H1 (cell line): ENCODE results near the gene FNDC10. TPM values are rescaled to one million over a fixed set of nuclear protein-coding genes. Genes with fewer than 3 reads are reported as not detected.

Experiments
- CTCF ChIA-PET: fragments of 300-600 bp; sonication (Branson Sonifier 250); formaldehyde crosslinking; loops from one replicate; lab custom pipeline; 2021; ENCODE audit not compliant: partially characterized antibody; lab: Charles Lee
- POLR2A ChIA-PET: fragments of 300-600 bp; sonication (Branson Sonifier 250); formaldehyde crosslinking; loops from one replicate; lab custom pipeline; 2021; ENCODE audit warnings: inconsistent platforms; ENCODE audit not compliant: partially characterized antibody; lab: Charles Lee
- DNase-seq, 2 experiments: peaks; one replicate each; pipeline versions ENCODE4 v3.0.0 to v3.0.0-alpha.2; 2010 to 2022; ENCODE audit warnings: low spot score in 2 of 2, low read depth in 1 of 2, mixed read lengths in 1 of 2
- FAIRE-seq: peaks from 2 replicates; lab custom pipeline; 2011; peaks lifted over from hg19 to GRCh38; lab: Jason Lieb, UNC
- H2AFZ ChIP-seq: 2 replicates; pipeline ENCODE4 v1.8.1; 2012; ENCODE audit warnings: low read length, inconsistent platforms
- H2AK5ac ChIP-seq: 2 replicates; pipeline ENCODE4 v1.6.1; 2013; ENCODE audit warnings: low read depth, low read length
- H2BK120ac ChIP-seq: replicated peaks from 2 replicates; pipeline ENCODE3; 2013; ENCODE audit warnings: low read depth, low read length, inconsistent platforms
- H2BK12ac ChIP-seq: 2 replicates; pipeline ENCODE4 v1.6.1; 2013; ENCODE audit warnings: low read depth, low read length
- H2BK15ac ChIP-seq: 2 replicates; pipeline ENCODE4 v1.6.1; 2013; ENCODE audit warnings: low read length
- H2BK20ac ChIP-seq: 2 replicates; pipeline ENCODE4 v1.6.1; 2013; ENCODE audit warnings: low read length
- H2BK5ac ChIP-seq: 2 replicates; pipeline ENCODE4 v1.6.1; 2013; ENCODE audit warnings: low read depth, low read length
- H3K14ac ChIP-seq: 2 replicates; pipeline ENCODE4 v1.6.1; 2013; ENCODE audit warnings: inconsistent platforms; ENCODE audit not compliant: insufficient read length
- H3K18ac ChIP-seq: 2 replicates; pipeline ENCODE4 v1.6.1; 2013; ENCODE audit warnings: low read length; ENCODE audit errors: extremely low read depth
- H3K23ac ChIP-seq: 2 replicates; pipeline ENCODE4 v1.6.1; 2013; ENCODE audit warnings: inconsistent platforms; ENCODE audit not compliant: insufficient read length
- H3K23me2 ChIP-seq: 2 replicates; pipeline ENCODE4 v1.6.1; 2013; ENCODE audit warnings: low read depth, low read length
- H3K27ac ChIP-seq: 2 replicates; pipeline ENCODE4 v1.6.1; 2011; ENCODE audit warnings: low read depth, low read length, inconsistent platforms
- H3K27me3 ChIP-seq, 4 experiments: replicated peaks in 1 of 4; 1 replicate in 1 of 4; 2 replicates in 3 of 4; pipeline versions ENCODE4 v1.6.1 to v1.8.1; 2011 to 2013; ENCODE audit warnings: low read length in 3 of 4, mild to moderate bottlenecking in 3 of 4, inconsistent platforms in 2 of 4, mixed read lengths in 2 of 4, moderate library complexity in 1 of 4; ENCODE audit not compliant: control insufficient read depth in 3 of 4, insufficient read depth in 3 of 4; ENCODE audit errors: extremely low read depth in 1 of 4
- H3K36me3 ChIP-seq, 4 experiments: 2 replicates each; pipeline versions ENCODE4 v1.6.1 to v1.8.1; 2011 to 2013; ENCODE audit warnings: mild to moderate bottlenecking in 4 of 4, low read length in 3 of 4, moderate library complexity in 2 of 4, control low read depth in 1 of 4, inconsistent platforms in 1 of 4; ENCODE audit not compliant: insufficient read depth in 4 of 4, control insufficient read depth in 2 of 4
- H3K4ac ChIP-seq: replicated peaks from 2 replicates; pipeline ENCODE3; 2013; ENCODE audit warnings: low read length, low read depth, mixed read lengths, inconsistent platforms; ENCODE audit not compliant: insufficient read length
- H3K4me1 ChIP-seq, 4 experiments: replicated peaks in 1 of 4; 1 replicate in 1 of 4; 2 replicates in 3 of 4; pipeline versions ENCODE4 v1.6.1 to v1.8.1; 2011 to 2013; ENCODE audit warnings: low read length in 3 of 4, inconsistent platforms in 2 of 4, mixed read lengths in 1 of 4; ENCODE audit not compliant: insufficient read depth in 4 of 4, control insufficient read depth in 3 of 4
- H3K4me2 ChIP-seq, 2 experiments: 2 replicates each; pipeline versions ENCODE4 v1.6.1 to v1.8.1; 2011 to 2013; ENCODE audit warnings: low read depth in 2 of 2, low read length in 2 of 2, control low read depth in 1 of 2, inconsistent platforms in 1 of 2, mild to moderate bottlenecking in 1 of 2; ENCODE audit not compliant: insufficient read depth in 1 of 2
- H3K4me3 ChIP-seq, 4 experiments: fragments of 200-600, 300-600 bp in 1 of 4; sonication (generic), shearing (Covaris generic), sonication (Bioruptor Twin) in 1 of 4; 2 replicates each; pipeline versions ENCODE4 v1.5.1 to v1.8.1; 2011 to 2016; ENCODE audit warnings: low read length in 4 of 4, low read depth in 3 of 4, control low read depth in 2 of 4, inconsistent platforms in 2 of 4, mild to moderate bottlenecking in 2 of 4, mixed read lengths in 1 of 4, moderate library complexity in 1 of 4; ENCODE audit not compliant: insufficient read depth in 2 of 4; ENCODE audit errors: extremely low read depth in 1 of 4
- H3K56ac ChIP-seq: replicated peaks from 2 replicates; pipeline ENCODE3; 2013; ENCODE audit warnings: low read depth, mild to moderate bottlenecking, mixed read lengths, low read length, inconsistent platforms; ENCODE audit not compliant: insufficient read length
- H3K79me1 ChIP-seq: 2 replicates; pipeline ENCODE4 v1.6.1; 2013; ENCODE audit warnings: low read depth, low read length, control low read depth
- H3K79me2 ChIP-seq, 2 experiments: 2 replicates each; pipeline versions ENCODE4 v1.6.1 to v1.8.1; 2012 to 2013; ENCODE audit warnings: low read length in 2 of 2, mild to moderate bottlenecking in 2 of 2, inconsistent platforms in 1 of 2; ENCODE audit not compliant: insufficient read depth in 2 of 2, control insufficient read depth in 1 of 2
- H3K9ac ChIP-seq, 4 experiments: replicated peaks in 1 of 4; 1 replicate in 1 of 4; 2 replicates in 3 of 4; pipeline versions ENCODE4 v1.6.1 to v1.8.1; 2011 to 2013; ENCODE audit warnings: low read depth in 3 of 4, low read length in 3 of 4, control low read depth in 2 of 4, mild to moderate bottlenecking in 2 of 4, moderate library complexity in 2 of 4, inconsistent platforms in 1 of 4; ENCODE audit errors: extremely low read depth in 1 of 4
- H3K9me3 ChIP-seq, 2 experiments: 2 replicates each; pipeline versions ENCODE4 v1.6.1 to v1.8.1; 2012 to 2013; ENCODE audit warnings: mild to moderate bottlenecking in 2 of 2, moderate library complexity in 2 of 2, control low read depth in 1 of 2, inconsistent platforms in 1 of 2, low read depth in 1 of 2, low read length in 1 of 2, mixed read lengths in 1 of 2; ENCODE audit not compliant: insufficient read depth in 2 of 2
- H4K20me1 ChIP-seq, 2 experiments: replicated peaks in 1 of 2; 2 replicates each; pipeline versions ENCODE3 to v1.8.1; 2011 to 2013; ENCODE audit warnings: inconsistent platforms in 2 of 2, low read length in 2 of 2, mild to moderate bottlenecking in 1 of 2; ENCODE audit not compliant: insufficient read depth in 2 of 2, control insufficient read depth in 1 of 2
- H4K5ac ChIP-seq: 2 replicates; pipeline ENCODE4 v1.6.1; 2013; ENCODE audit warnings: low read length, low read depth, mixed read lengths, inconsistent platforms; ENCODE audit not compliant: insufficient read length
- H4K8ac ChIP-seq: 2 replicates; pipeline ENCODE4 v1.8.0; 2013; ENCODE audit warnings: mild to moderate bottlenecking, moderate library complexity, low read length, inconsistent platforms; ENCODE audit not compliant: insufficient read depth; ENCODE audit errors: extremely low read depth
- H4K91ac ChIP-seq: replicated peaks from 2 replicates; pipeline ENCODE3; 2013; ENCODE audit warnings: low read length, mixed read lengths, inconsistent platforms; ENCODE audit not compliant: insufficient read length
- ASH2L ChIP-seq: fragments of 200-600, 300-600 bp; sonication (generic); IDR thresholded peaks from one replicate; pipeline ENCODE4 v1.7.1; 2017; ENCODE audit warnings: low read length
- BRCA1 ChIP-seq: IDR thresholded peaks from 2 replicates; pipeline ENCODE4 v1.6.1; 2012; ENCODE audit warnings: low read depth, low read length, improper control_type of control experiment
- CEBPB ChIP-seq: IDR thresholded peaks from 2 replicates; pipeline ENCODE4 v1.6.1; 2012; ENCODE audit warnings: low read depth, low read length
- CTCF ChIP-seq, 3 experiments: IDR thresholded peaks; 1 replicate in 2 of 3; 2 replicates in 1 of 3; pipeline versions ENCODE4 v1.5.1 to v1.6.1; 2011; ENCODE audit warnings: low read length in 3 of 3, mild to moderate bottlenecking in 3 of 3, inconsistent platforms in 2 of 3, low read depth in 1 of 3, moderate library complexity in 1 of 3; ENCODE audit not compliant: insufficient read depth in 1 of 3; ENCODE audit errors: control extremely low read depth in 1 of 3
- KDM1A ChIP-seq: fragments of 200-600, 300-600 bp; sonication (generic); IDR thresholded peaks from 2 replicates; pipeline ENCODE4 v1.7.1; 2016; ENCODE audit warnings: mild to moderate bottlenecking, low read length, borderline replicate concordance
- SP2 ChIP-seq: IDR thresholded peaks from 2 replicates; pipeline ENCODE4 v1.6.1; 2012; ENCODE audit warnings: mild to moderate bottlenecking, low read length, inconsistent platforms
- SRF ChIP-seq: IDR thresholded peaks from 2 replicates; pipeline ENCODE4 v1.6.1; 2011; ENCODE audit warnings: mild to moderate bottlenecking, low read depth, low read length, moderate library complexity
- TAF1 ChIP-seq: IDR thresholded peaks from 2 replicates; pipeline ENCODE4 v1.6.1; 2011; ENCODE audit warnings: mild to moderate bottlenecking, low read depth, low read length
- USF2 ChIP-seq: IDR thresholded peaks from 2 replicates; pipeline ENCODE4 v1.6.1; 2011; ENCODE audit warnings: low read length, improper control_type of control experiment
- WGBS, 2 experiments: shearing (Covaris generic) in 1 of 2; methylation state at CpG; one replicate each; pipeline versions ENCODE4 v1.1.6 to v1.1.7; 2013 to 2015; ENCODE audit warnings: low lambda C conversion rate in 2 of 2, mixed read lengths in 2 of 2, inconsistent platforms in 1 of 2, low coverage in 1 of 2, missing lambda C conversion rate in 1 of 2; ENCODE audit not compliant: insufficient replicate concordance in 2 of 2, insufficient coverage in 1 of 2, insufficient read length in 1 of 2; ENCODE audit errors: extremely low coverage in 1 of 2, missing lambda C conversion rate in 1 of 2; 5-methylcytosine and 5-hydroxymethylcytosine counted together
- polyA plus RNA-seq, 7 experiments: library from polyadenylated mRNA; depleted of rRNA in 3 of 7; stranded (reverse) in 5 of 7; unstranded in 2 of 7; fragments of >200 nt in 5 of 7; fragments of 200-250 nt in 2 of 7; gene quantifications; 1 replicate in 5 of 7; 2 replicates in 1 of 7; 4 replicates in 1 of 7; pipeline versions ENCODE4 v1.2.1 to v1.2.3, GENCODE V29; 2011 to 2013; ENCODE audit warnings: missing spikeins in 2 of 7, mixed read lengths in 2 of 7
- total RNA-seq: library from RNA; stranded (reverse); fragmentation: NEBNext Ultra II Directional; extraction: Animal tissue kit (Norgen Biotek cat#: 25700); gene quantifications from 2 replicates; pipeline ENCODE4 v1.2.1, GENCODE V29; 2021

The FNDC10 gene
- total and polyA plus RNA-seq, 2 of the 8 experiments (the other 6 are each of a cell fraction or from before 2014, with no cell fraction given): 19.0 to 21.8 TPM

- H3K36me3 ChIP-seq: no peaks in the 10 kb centered on the region
- no peak for TF ChIP-seq KDM1A
- TF ChIP-seq CEBPB: no peak
- no peak for TF ChIP-seq SRF
- TF ChIP-seq BRCA1: no peak
- TF ChIP-seq USF2: no peak
- no peak for TF ChIP-seq SP2
- no peak for TF ChIP-seq CTCF (IDR thresholded peaks at IDR 0.05; ENCODE audit: control extremely low read depth in 1 of 3, insufficient read depth in 1 of 3, low read depth in 1 of 3, low read length in 3 of 3)
- TF ChIP-seq ASH2L: no peak
- no peak for TF ChIP-seq TAF1
These were observed 17.2 kb downstream of the FNDC10 start for GRCh38 chr1:1582585-1583346.

More at GRCh38 chr1:1582585-1583346, 17.2 kb downstream of the FNDC10 start:
- WGBS, 2 experiments: 78% methylated on average over 9 of the region's 9 CpGs; no CpG with 5 or more reads in 1 of the 2 experiments
- Histone ChIP-seq H3K18ac (no peak overlapping the region), H3K23ac (no peak overlapping the region), H3K27me3 (no peaks in the 10 kb centered on the region; a peak in 1 of 7 replicates), H3K9me3 (no peaks in the 10 kb centered on the region), H3K4me3 (no peak overlapping the region), H4K20me1 (no peaks in the 10 kb centered on the region), H3K79me1 (no peaks in the 10 kb centered on the region), H2BK15ac (no peak overlapping the region), H2BK5ac (no peak overlapping the region), H3K27ac (no peak overlapping the region), H3K4me2 (no peak overlapping the region), H3K9ac (no peak overlapping the region), H2BK20ac (no peak overlapping the region), H2BK12ac (no peak overlapping the region), H3K23me2 (no peaks in the 10 kb centered on the region), H3K4ac (no peak overlapping the region), H2AFZ (no peak overlapping the region), H3K56ac (no peak overlapping the region), H3K14ac (no peak overlapping the region), H4K8ac (no peak overlapping the region; the same call in 1 of the 2 replicates), H4K91ac (no peak overlapping the region), H2AK5ac (no peak overlapping the region), H3K4me1 (no peaks in the 10 kb centered on the region), H3K79me2 (no peaks in the 10 kb centered on the region), H4K5ac (no peak overlapping the region), H2BK120ac (no peak overlapping the region)
- CTCF ChIA-PET: interaction anchor here (0.6 to 0.7 kb wide), 2 partner anchors 24 to 36 kb away, joined by 5 read pairs; no protein-coding TSS in a partner anchor
- no peak for FAIRE-seq
- POLR2A ChIA-PET: interaction anchor here (1.3 kb wide), 1 partner anchor 15 kb away, joined by 3 read pairs; no protein-coding TSS in a partner anchor
- DNase-seq: no peak
